GM20000 (cell line): Measurements from ENCODE around the gene UBQLNL.

Experiments used
- DNase-seq: peaks from one replicate; pipeline ENCODE4 v3.0.0; 2012; ENCODE audit warnings: low spot score
- TF ChIP-seq, protein P1 (sequence below): IDR thresholded peaks from 2 replicates; pipeline ENCODE4 v1.5.1; 2012; ENCODE audit warnings: mild to moderate bottlenecking, control low read depth; ENCODE audit errors: extremely low read depth, missing control alignments

The UBQLNL gene

DNA sequence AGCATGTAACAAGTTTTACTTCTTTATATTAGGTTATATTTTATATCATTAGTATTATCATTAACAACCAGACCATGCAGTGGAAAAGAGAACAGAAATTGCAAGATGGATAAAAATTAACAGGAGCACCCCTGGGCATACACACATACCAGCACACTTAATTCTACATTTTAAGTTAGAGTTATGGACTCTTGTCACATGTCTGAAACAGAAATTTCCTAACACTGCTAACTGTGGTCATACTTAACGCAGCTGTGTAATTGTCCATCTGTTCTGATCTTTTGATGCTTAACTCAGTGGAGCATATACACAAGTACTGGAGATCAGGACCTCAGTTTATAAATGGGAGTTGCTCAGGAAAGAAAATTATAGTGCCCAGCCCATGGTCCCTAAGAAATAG lies 31.5 kb upstream of the UBQLNL start:
- DNase-seq, result no peak
- TF ChIP-seq, protein P1, sequence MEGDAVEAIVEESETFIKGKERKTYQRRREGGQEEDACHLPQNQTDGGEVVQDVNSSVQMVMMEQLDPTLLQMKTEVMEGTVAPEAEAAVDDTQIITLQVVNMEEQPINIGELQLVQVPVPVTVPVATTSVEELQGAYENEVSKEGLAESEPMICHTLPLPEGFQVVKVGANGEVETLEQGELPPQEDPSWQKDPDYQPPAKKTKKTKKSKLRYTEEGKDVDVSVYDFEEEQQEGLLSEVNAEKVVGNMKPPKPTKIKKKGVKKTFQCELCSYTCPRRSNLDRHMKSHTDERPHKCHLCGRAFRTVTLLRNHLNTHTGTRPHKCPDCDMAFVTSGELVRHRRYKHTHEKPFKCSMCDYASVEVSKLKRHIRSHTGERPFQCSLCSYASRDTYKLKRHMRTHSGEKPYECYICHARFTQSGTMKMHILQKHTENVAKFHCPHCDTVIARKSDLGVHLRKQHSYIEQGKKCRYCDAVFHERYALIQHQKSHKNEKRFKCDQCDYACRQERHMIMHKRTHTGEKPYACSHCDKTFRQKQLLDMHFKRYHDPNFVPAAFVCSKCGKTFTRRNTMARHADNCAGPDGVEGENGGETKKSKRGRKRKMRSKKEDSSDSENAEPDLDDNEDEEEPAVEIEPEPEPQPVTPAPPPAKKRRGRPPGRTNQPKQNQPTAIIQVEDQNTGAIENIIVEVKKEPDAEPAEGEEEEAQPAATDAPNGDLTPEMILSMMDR, result no peak

- no peak for DNase-seq
- TF ChIP-seq, protein P1, result no peak
These were observed 30.0 kb upstream of the UBQLNL start for GRCh38 chr11:5546457-5546856.

DNA sequence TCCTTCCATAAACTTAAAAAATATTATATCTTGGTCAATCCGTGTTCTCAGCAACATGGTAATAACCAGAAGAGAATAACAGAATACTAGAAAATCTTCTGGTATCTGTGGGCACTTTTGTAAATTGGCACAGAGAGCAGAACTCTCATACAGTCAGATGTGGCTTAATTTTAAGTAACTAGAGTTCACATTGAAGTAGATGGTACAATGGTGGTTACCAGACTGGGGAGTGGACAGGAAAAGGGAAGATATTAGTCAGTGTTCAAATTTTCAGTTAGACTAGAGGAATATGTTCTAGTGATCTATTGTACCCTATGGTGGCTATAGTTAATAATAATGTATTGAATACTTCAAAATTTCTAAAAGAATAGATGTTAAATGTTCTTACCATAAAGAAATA lies 24.9 kb upstream of the UBQLNL start:
- DNase-seq, result no peak
- TF ChIP-seq, protein P1, result no peak

DNA sequence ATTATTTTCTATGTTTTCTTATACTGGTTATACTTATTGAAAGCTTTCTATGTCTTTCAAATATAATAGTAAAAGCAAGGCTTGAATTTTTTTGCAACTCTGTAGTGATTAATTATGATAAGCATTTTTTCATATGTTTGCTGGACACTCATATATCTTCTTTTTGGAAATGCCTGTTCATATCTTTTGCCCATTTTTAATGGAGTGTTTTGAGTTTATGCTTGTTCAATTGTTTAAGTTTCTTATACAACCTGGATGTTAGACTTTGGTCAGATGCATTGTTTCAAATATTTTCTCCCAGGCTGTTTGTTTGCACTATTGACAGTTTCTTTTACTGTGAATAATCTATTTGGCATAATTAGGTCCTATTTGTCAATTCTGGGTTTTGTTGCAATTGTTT lies 20.0 kb upstream of the UBQLNL start:
- DNase-seq, result no peak
- TF ChIP-seq, protein P1, result no peak

DNA sequence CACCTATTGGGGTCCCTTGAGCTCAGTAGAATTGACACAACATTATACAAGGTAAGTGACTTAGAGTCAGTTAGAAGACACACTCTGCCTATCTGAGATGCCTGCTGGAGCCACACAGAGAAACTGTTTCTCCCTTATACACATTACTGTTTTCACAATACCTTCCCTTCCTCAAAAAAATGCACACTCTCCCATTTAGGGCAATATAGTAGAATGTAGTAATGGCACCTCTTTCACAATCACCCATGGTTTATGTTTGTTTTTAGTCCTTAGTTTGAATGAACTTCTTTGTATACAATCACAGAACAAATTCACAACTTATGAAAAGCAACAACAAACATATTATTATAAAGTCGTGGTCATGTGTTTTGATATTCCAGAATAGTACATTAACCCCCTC lies 17.5 kb upstream of the UBQLNL start:
- TF ChIP-seq, protein P1, result no peak
- DNase-seq, result no peak

GRCh38 chr11:5531053-5531831 lies 14.7 kb upstream of the UBQLNL start:
- TF ChIP-seq, protein P1, result no peak
- DNase-seq, result no peak

GRCh38 chr11:5528495-5528894 lies 12.0 kb upstream of the UBQLNL start:
- no peak for DNase-seq
- TF ChIP-seq, protein P1, result no peak
